Hepatocyte (in vitro differentiated cells): ENCODE results near the gene RLF. TPM values are rescaled to one million over a fixed set of nuclear protein-coding genes. Genes with fewer than 3 reads are reported as not detected.

ENCODE experiments used
- DNase-seq: peaks from one replicate; pipeline ENCODE4 v3.0.0-alpha.2; 2016; ENCODE audit warnings: low spot score
- H2AFZ ChIP-seq: fragments of 200-600 bp; sonication (generic); 2 replicates; pipeline ENCODE4 v1.6.0; 2016; ENCODE audit warnings: antibody characterized with exemption, mild to moderate bottlenecking
- H3K27ac ChIP-seq: fragments of 200-600 bp; sonication (generic); 2 replicates; pipeline ENCODE4 v1.5.1; 2016; ENCODE audit warnings: mild to moderate bottlenecking
- H3K27me3 ChIP-seq: fragments of 200-600 bp; sonication (generic); 2 replicates; pipeline ENCODE4 v1.6.1; 2016
- H3K36me3 ChIP-seq: fragments of 200-600 bp; sonication (generic); replicated peaks from 2 replicates; pipeline ENCODE4 v1.5.1; 2016; ENCODE audit warnings: low read depth; ENCODE audit not compliant: insufficient read depth
- H3K4me1 ChIP-seq: fragments of 200-600 bp; sonication (generic); 2 replicates; pipeline ENCODE4 v1.5.1; 2016; ENCODE audit warnings: mild to moderate bottlenecking, moderate library complexity; ENCODE audit not compliant: insufficient read depth
- H3K4me2 ChIP-seq: fragments of 200-600 bp; sonication (generic); 2 replicates; pipeline ENCODE4 v1.6.0; 2016
- H3K4me3 ChIP-seq: fragments of 200-600 bp; sonication (generic); 2 replicates; pipeline ENCODE4 v1.5.1; 2016; ENCODE audit warnings: mild to moderate bottlenecking
- H3K79me2 ChIP-seq: fragments of 200-600 bp; sonication (generic); 2 replicates; pipeline ENCODE4 v1.6.0; 2017; ENCODE audit warnings: mild to moderate bottlenecking
- H3K9me2 ChIP-seq: fragments of 200-600 bp; sonication (generic); replicated peaks from 2 replicates; pipeline ENCODE4 v1.6.0; 2017; ENCODE audit warnings: mild to moderate bottlenecking; ENCODE audit not compliant: insufficient read depth
- H3K9me3 ChIP-seq: fragments of 200-600 bp; sonication (generic); 2 replicates; pipeline ENCODE4 v1.5.1; 2016; ENCODE audit warnings: low read depth, mild to moderate bottlenecking
- H4K20me1 ChIP-seq: fragments of 200-600 bp; sonication (generic); 2 replicates; pipeline ENCODE4 v1.6.0; 2016; ENCODE audit warnings: mild to moderate bottlenecking; ENCODE audit not compliant: insufficient read depth, poor library complexity, severe bottlenecking
- CTCF ChIP-seq: fragments of 200-600 bp; sonication (generic); IDR thresholded peaks from 2 replicates; pipeline ENCODE4 v1.5.1; 2016; ENCODE audit warnings: antibody characterized with exemption, mild to moderate bottlenecking; ENCODE audit not compliant: poor library complexity
- EZH2 ChIP-seq: fragments of 200-600 bp; sonication (generic); IDR thresholded peaks from 2 replicates; pipeline ENCODE4 v1.6.1; 2016; ENCODE audit warnings: antibody characterized with exemption, mild to moderate bottlenecking, borderline replicate concordance
- EZH2phosphoT487 ChIP-seq: fragments of 200-600 bp; sonication (generic); IDR thresholded peaks from one replicate; pipeline ENCODE4 v1.6.1; 2018; ENCODE audit warnings: antibody characterized with exemption, mild to moderate bottlenecking, low read depth, moderate library complexity; ENCODE audit not compliant: unreplicated experiment, severe bottlenecking
- WGBS: methylation state at CpG from one replicate; pipeline ENCODE4 v1.1.6; 2016; ENCODE audit warnings: low lambda C conversion rate; ENCODE audit errors: missing lambda C conversion rate; 5-methylcytosine and 5-hydroxymethylcytosine counted together
- polyA plus RNA-seq: library from polyadenylated mRNA; unstranded; fragments of >200 nt; fragmentation: Nextera tagmentation; extraction: Ambion mirVana; gene quantifications from 2 replicates; pipeline ENCODE4 v1.2.1, GENCODE V29; 2016
- total RNA-seq: library from RNA; depleted of rRNA; stranded (reverse); fragments of >200 nt; gene quantifications from 2 replicates; pipeline ENCODE4 v1.2.3, GENCODE V29; 2014

Gene RLF
- total RNA-seq, result 17.4 and 18.8 TPM in 2 replicates
- 3.9 and 5.6 TPM in 2 replicates for polyA plus RNA-seq

- peak within 1 kb of the TSS; percentile 65 for H3K4me3 ChIP-seq
- TF ChIP-seq EZH2 (no peak), CTCF (no peak), EZH2phosphoT487 (no peak)
- H3K36me3 ChIP-seq, result no peaks in the 10 kb centered on the region
- peak within 1 kb of the TSS; percentile 89 for H2AFZ ChIP-seq
- H3K4me2 ChIP-seq, result peak within 1 kb of the TSS; percentile 89
- DNase-seq, result peak; percentile 98
- H3K27ac ChIP-seq, result peak within 1 kb of the TSS; percentile 99
- no peaks in the 10 kb centered on the region for H3K9me3 ChIP-seq
- peaks cover 43% of the 10 kb centered on the region for H4K20me1 ChIP-seq
- under 1% methylated on average over 57 of the region's 62 CpGs for WGBS
- no peaks in the 10 kb centered on the region for H3K27me3 ChIP-seq
- H3K4me1 ChIP-seq, result peaks cover 15% of the 10 kb centered on the region
- peaks cover 51% of the 10 kb centered on the region for H3K79me2 ChIP-seq
- H3K9me2 ChIP-seq, result no peaks in the 10 kb centered on the region
These were observed at the start of gene RLF for GRCh38 chr1:40161125-40161887. Gene RLF (plus strand): TSS chr1:40161387. CDS start chr1:40161400, 13 bp downstream.

- no peaks in the 10 kb centered on the region for H3K36me3 ChIP-seq
- DNase-seq, result no peak
- no peak overlapping the region for H2AFZ ChIP-seq
- no peak overlapping the region for H3K27ac ChIP-seq
- TF ChIP-seq CTCF (no peak), EZH2phosphoT487 (no peak), EZH2 (no peak)
- H3K79me2 ChIP-seq, result no peaks in the 10 kb centered on the region
- H3K27me3 ChIP-seq, result no peaks in the 10 kb centered on the region
- no peaks in the 10 kb centered on the region for H3K4me1 ChIP-seq
- H3K4me2 ChIP-seq, result no peak overlapping the region
- H3K4me3 ChIP-seq, result no peak overlapping the region
- no peaks in the 10 kb centered on the region for H3K9me3 ChIP-seq
- no peaks in the 10 kb centered on the region for H4K20me1 ChIP-seq
- WGBS, result 90% methylated on average over 3 of the region's 3 CpGs
- H3K9me2 ChIP-seq, result no peaks in the 10 kb centered on the region
These were observed 46.8 kb upstream of the RLF start for GRCh38 chr1:40114400-40114799.

GRCh38 chr1:40120128-40120527 is 41.1 kb upstream of the RLF start:
- Histone ChIP-seq H3K9me3 (no peaks in the 10 kb centered on the region), H2AFZ (no peak overlapping the region), H3K27me3 (no peaks in the 10 kb centered on the region), H3K36me3 (no peaks in the 10 kb centered on the region), H3K4me1 (no peaks in the 10 kb centered on the region), H3K27ac (no peak overlapping the region), H4K20me1 (no peaks in the 10 kb centered on the region), H3K79me2 (no peaks in the 10 kb centered on the region), H3K4me2 (no peak overlapping the region), H3K4me3 (no peak overlapping the region), H3K9me2 (no peaks in the 10 kb centered on the region)
- WGBS, result 96% methylated on average over 5 of the region's 7 CpGs
- TF ChIP-seq EZH2phosphoT487 (no peak), EZH2 (no peak), CTCF (no peak)
- no peak for DNase-seq
